Natural killer cell treated with Interleukin-12 subunit alpha and Interleukin-12 subunit beta and Interleukin-15 and Interleukin-18, amount 100 ng/mL, for 72 hours (primary cell): ENCODE results near the gene LRP1B. TPM values are rescaled to one million over a fixed set of nuclear protein-coding genes. Genes with fewer than 3 reads are reported as not detected.

Experiments used
- ATAC-seq, 2 donors: fragments of 150-1000 bp; cut with Tn5 transposase in 1 of 2; sonication (Bioruptor Pico), chemical (Tn5 transposase) in 1 of 2; 2 replicates each; pipeline ENCODE4 v1.10.0; 2021
- DNase-seq: peaks from one replicate; pipeline ENCODE4 v3.0.0; 2022; ENCODE audit warnings: low spot score
- H3K27ac Mint-ChIP-seq, 2 donors: 1 replicate in 1 of 2; 2 replicates in 1 of 2; pipeline ENCODE4 v1.8.0; 2022; ENCODE audit warnings: mixed read lengths in 2 of 2, mild to moderate bottlenecking in 1 of 2, moderate library complexity in 1 of 2
- H3K27me3 Mint-ChIP-seq, 2 donors: 1 replicate in 1 of 2; 2 replicates in 1 of 2; pipeline ENCODE4 v1.8.0; 2022; ENCODE audit warnings: mixed read lengths in 2 of 2
- H3K36me3 Mint-ChIP-seq: one replicate; pipeline ENCODE4 v1.8.0; 2022; ENCODE audit warnings: mixed read lengths
- H3K4me1 Mint-ChIP-seq, 2 donors: 1 replicate in 1 of 2; 2 replicates in 1 of 2; pipeline ENCODE4 v1.8.0; 2022; ENCODE audit warnings: low read depth in 2 of 2, mixed read lengths in 2 of 2, mild to moderate bottlenecking in 1 of 2
- H3K4me3 Mint-ChIP-seq: one replicate; pipeline ENCODE4 v1.8.0; 2022; ENCODE audit warnings: mixed read lengths
- H3K9me3 Mint-ChIP-seq: 2 replicates; pipeline ENCODE4 v1.8.0; 2022; ENCODE audit warnings: mixed read lengths
- total RNA-seq, 2 donors: library from RNA; stranded (reverse); gene quantifications; one replicate each; pipeline ENCODE4 v1.2.3, GENCODE V29; 2022

Gene LRP1B
- total RNA-seq, 2 donors from 2014 or later, result not detected

- no peak overlapping the region for H3K4me3 Mint-ChIP-seq
- H3K36me3 Mint-ChIP-seq, result peaks cover 4% of the 10 kb centered on the region
- peaks cover 3% of the 10 kb centered on the region for H3K9me3 Mint-ChIP-seq
Measured at GRCh38 chr2:140759426-140760156, 1371.2 kb downstream of the LRP1B start.

GRCh38 chr2:140747665-140748064 is 1383.2 kb downstream of the LRP1B start:
- no peak overlapping the region for H3K27ac Mint-ChIP-seq
- no peak for ATAC-seq
- DNase-seq, result no peak

More at GRCh38 chr2:140759426-140760156, 1371.2 kb downstream of the LRP1B start:
- no peak overlapping the region for H3K27ac Mint-ChIP-seq
- DNase-seq (no peak), ATAC-seq (no peak)
- no peaks in the 10 kb centered on the region for H3K4me1 Mint-ChIP-seq
- no peaks in the 10 kb centered on the region for H3K27me3 Mint-ChIP-seq

DNA sequence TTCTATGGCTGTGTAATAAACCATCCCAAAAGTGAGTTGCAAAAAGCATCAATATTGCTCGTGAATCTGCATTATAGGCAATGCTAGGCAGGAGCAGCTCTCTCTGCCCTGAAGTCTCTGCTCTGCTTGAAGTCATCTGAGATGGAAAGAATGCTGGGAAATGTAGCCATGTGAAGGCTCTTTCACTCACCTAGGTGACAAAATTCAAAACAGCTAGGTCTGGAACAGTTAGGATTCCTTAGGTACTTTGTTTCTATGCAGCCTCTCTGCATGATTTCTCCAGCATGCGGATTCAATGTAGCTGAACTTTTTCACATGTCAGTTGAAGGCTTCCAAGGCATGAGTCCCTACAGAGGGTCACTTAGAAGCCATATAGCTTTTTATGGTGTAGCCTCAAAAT is 1383.7 kb downstream of the LRP1B start:
- Mint-ChIP-seq H3K4me3 (no peak overlapping the region), H3K36me3 (no peaks in the 10 kb centered on the region), H3K27ac (no peak overlapping the region), H3K9me3 (peaks cover 7% of the 10 kb centered on the region), H3K27me3 (no peaks in the 10 kb centered on the region), H3K4me1 (no peaks in the 10 kb centered on the region)
- DNase-seq (no peak), ATAC-seq (no peak)

More at GRCh38 chr2:140747665-140748064, 1383.2 kb downstream of the LRP1B start:
- Mint-ChIP-seq H3K4me3 (no peak overlapping the region), H3K4me1 (no peaks in the 10 kb centered on the region), H3K36me3 (no peaks in the 10 kb centered on the region), H3K27me3 (no peaks in the 10 kb centered on the region), H3K9me3 (peaks cover 8% of the 10 kb centered on the region)

- DNase-seq (no peak), ATAC-seq (no peak)
- no peak overlapping the region for H3K4me3 Mint-ChIP-seq
- H3K27me3 Mint-ChIP-seq, result no peaks in the 10 kb centered on the region
- peaks cover 15% of the 10 kb centered on the region for H3K9me3 Mint-ChIP-seq
- H3K4me1 Mint-ChIP-seq, result no peaks in the 10 kb centered on the region
- no peak overlapping the region for H3K27ac Mint-ChIP-seq
- H3K36me3 Mint-ChIP-seq, result no peaks in the 10 kb centered on the region
Measured at GRCh38 chr2:140744379-140744778, 1386.4 kb downstream of the LRP1B start.

DNA sequence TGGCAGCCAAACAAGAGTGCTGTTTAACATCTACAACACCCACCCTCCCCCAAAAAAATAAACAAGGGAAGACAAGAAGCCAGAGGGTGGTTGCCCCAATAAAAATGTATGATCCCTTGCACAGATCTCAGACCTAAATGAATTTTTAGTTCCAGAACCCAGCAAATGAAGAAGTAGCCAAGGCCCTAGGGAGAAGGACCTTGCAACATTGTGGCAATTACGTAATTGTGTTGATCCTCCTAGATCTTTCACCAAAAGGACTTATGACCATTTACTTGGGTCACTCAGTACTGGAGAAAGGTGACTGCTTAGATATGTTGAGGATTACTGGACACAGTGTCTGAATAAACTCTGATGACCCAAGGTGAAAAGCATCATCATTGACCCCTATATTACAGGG is 1393.8 kb downstream of the LRP1B start:
- ATAC-seq (no peak), DNase-seq (no peak)
- Mint-ChIP-seq H3K4me1 (no peaks in the 10 kb centered on the region), H3K27ac (no peak overlapping the region), H3K4me3 (no peak overlapping the region), H3K9me3 (peaks cover 31% of the 10 kb centered on the region), H3K27me3 (no peaks in the 10 kb centered on the region), H3K36me3 (peaks cover 8% of the 10 kb centered on the region)

GRCh38 chr2:140734992-140735391 is 1395.8 kb downstream of the LRP1B start:
- H3K4me3 Mint-ChIP-seq, result no peak overlapping the region
- H3K27me3 Mint-ChIP-seq, result no peaks in the 10 kb centered on the region
- H3K27ac Mint-ChIP-seq, result no peak overlapping the region
- H3K36me3 Mint-ChIP-seq, result peaks cover 8% of the 10 kb centered on the region
- peaks cover 36% of the 10 kb centered on the region for H3K9me3 Mint-ChIP-seq
- DNase-seq (no peak), ATAC-seq (no peak)
- no peaks in the 10 kb centered on the region for H3K4me1 Mint-ChIP-seq

DNA sequence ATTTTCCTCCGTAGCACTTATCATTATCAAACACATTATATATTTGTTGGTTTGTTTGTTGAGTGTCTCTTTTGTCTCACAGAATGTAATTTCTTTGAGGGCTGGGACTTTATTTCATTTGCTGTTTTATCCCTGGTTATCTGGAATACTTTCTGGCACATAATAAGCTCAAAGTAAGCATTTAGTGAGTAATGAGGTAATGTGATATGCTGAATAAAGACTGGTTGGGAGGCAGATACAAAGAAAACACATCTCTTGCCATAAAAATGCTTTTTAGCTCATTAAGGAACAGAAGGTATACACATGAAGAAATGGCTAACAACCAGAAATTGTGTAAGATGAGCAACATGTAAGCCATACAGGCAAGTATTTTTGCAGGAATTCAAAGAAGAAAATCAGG is 1411.8 kb downstream of the LRP1B start:
- Mint-ChIP-seq H3K36me3 (peaks cover 5% of the 10 kb centered on the region), H3K27ac (no peak overlapping the region), H3K4me1 (no peaks in the 10 kb centered on the region), H3K4me3 (no peak overlapping the region), H3K27me3 (no peaks in the 10 kb centered on the region), H3K9me3 (peaks cover 4% of the 10 kb centered on the region)
- no peak for DNase-seq
- ATAC-seq, result no peak

- Mint-ChIP-seq H3K36me3 (peaks cover 5% of the 10 kb centered on the region), H3K27ac (no peak overlapping the region), H3K4me3 (no peak overlapping the region), H3K9me3 (peaks cover 7% of the 10 kb centered on the region), H3K27me3 (no peaks in the 10 kb centered on the region), H3K4me1 (no peaks in the 10 kb centered on the region)
- ATAC-seq (no peak), DNase-seq (no peak)
Measured at GRCh38 chr2:140717481-140717880, 1413.3 kb downstream of the LRP1B start.

DNA sequence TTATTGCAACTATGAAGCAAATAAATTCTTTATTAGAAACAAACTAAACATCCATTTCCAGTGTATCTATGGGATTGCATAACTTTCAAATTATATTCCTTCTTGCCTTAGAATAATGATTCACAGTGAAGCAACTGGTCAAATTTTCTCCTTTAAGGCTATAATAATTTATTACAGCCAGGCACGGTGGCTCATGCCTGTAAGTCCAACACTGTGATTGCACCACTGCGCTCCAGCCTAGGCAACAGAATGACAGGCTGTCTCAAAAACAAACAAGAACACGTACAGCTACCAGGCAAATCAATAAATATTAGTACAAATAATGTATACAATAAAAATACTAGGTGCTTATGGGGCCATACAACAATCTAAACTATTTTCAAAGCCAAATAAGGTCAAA is 1416.2 kb downstream of the LRP1B start:
- Mint-ChIP-seq H3K9me3 (peaks cover 7% of the 10 kb centered on the region), H3K4me3 (no peak overlapping the region), H3K27me3 (no peaks in the 10 kb centered on the region), H3K27ac (no peak overlapping the region), H3K36me3 (peaks cover 5% of the 10 kb centered on the region), H3K4me1 (no peaks in the 10 kb centered on the region)
- no peak for DNase-seq
- ATAC-seq, result no peak

- Mint-ChIP-seq H3K27ac (no peak overlapping the region), H3K27me3 (no peaks in the 10 kb centered on the region), H3K9me3 (peaks cover 7% of the 10 kb centered on the region), H3K4me3 (no peak overlapping the region), H3K36me3 (no peaks in the 10 kb centered on the region), H3K4me1 (no peaks in the 10 kb centered on the region)
- ATAC-seq (no peak), DNase-seq (no peak)
Measured at GRCh38 chr2:140711867-140712266, 1418.9 kb downstream of the LRP1B start.

- no peaks in the 10 kb centered on the region for H3K27me3 Mint-ChIP-seq
- no peak overlapping the region for H3K27ac Mint-ChIP-seq
Measured at GRCh38 chr2:140701726-140702125, 1429.1 kb downstream of the LRP1B start.

DNA sequence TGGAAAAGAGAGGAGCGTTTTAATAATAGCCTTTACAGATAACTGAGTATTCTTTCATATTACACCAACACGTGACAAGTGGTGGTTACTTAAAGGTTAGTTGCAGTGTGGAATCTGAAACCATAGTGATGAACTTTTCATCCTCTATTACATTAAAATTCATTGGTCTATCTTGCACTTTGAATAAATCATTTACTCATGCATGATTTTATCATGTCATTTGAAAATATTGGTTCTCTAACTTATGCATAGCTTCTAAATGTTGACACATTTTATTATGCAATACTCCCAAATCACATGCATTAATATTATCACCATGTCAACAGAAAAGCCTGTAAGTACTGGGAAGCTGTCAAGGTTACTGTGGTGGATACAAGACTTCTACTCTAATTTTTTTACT is 1432.2 kb downstream of the LRP1B start:
- no peaks in the 10 kb centered on the region for H3K4me1 Mint-ChIP-seq
- H3K9me3 Mint-ChIP-seq, result peaks cover 13% of the 10 kb centered on the region
- no peak for ATAC-seq
- no peaks in the 10 kb centered on the region for H3K27me3 Mint-ChIP-seq
- no peak overlapping the region for H3K4me3 Mint-ChIP-seq
- no peak for DNase-seq
- no peaks in the 10 kb centered on the region for H3K36me3 Mint-ChIP-seq
- H3K27ac Mint-ChIP-seq, result no peak overlapping the region

More at GRCh38 chr2:140701726-140702125, 1429.1 kb downstream of the LRP1B start:
- peaks cover 9% of the 10 kb centered on the region for H3K9me3 Mint-ChIP-seq
- H3K36me3 Mint-ChIP-seq, result no peaks in the 10 kb centered on the region
- DNase-seq (no peak), ATAC-seq (no peak)
- no peaks in the 10 kb centered on the region for H3K4me1 Mint-ChIP-seq
- H3K4me3 Mint-ChIP-seq, result no peak overlapping the region

DNA sequence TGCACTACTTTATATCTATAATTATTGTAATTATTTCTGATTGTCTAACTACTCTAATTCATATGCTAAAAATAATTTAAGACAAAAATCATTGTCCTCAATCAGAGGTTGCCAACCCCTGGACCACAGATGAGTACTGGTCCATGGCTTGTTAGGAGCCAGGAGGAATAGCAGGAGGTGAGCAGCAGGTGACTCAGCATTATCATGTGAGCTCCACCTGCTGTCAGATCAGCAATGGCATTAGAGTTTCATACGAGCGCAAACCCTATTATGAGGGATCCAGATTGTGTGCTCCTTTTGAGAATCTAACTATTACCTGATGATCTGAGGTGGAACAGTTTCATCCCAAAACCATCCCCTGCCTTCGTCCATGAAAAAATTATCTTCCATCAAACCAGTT is 1434.4 kb downstream of the LRP1B start:
- H3K27ac Mint-ChIP-seq, result no peak overlapping the region
- H3K27me3 Mint-ChIP-seq, result no peaks in the 10 kb centered on the region
- H3K4me3 Mint-ChIP-seq, result no peak overlapping the region
- no peaks in the 10 kb centered on the region for H3K36me3 Mint-ChIP-seq
- H3K9me3 Mint-ChIP-seq, result peaks cover 8% of the 10 kb centered on the region
- DNase-seq (no peak), ATAC-seq (no peak)
- no peaks in the 10 kb centered on the region for H3K4me1 Mint-ChIP-seq

DNA sequence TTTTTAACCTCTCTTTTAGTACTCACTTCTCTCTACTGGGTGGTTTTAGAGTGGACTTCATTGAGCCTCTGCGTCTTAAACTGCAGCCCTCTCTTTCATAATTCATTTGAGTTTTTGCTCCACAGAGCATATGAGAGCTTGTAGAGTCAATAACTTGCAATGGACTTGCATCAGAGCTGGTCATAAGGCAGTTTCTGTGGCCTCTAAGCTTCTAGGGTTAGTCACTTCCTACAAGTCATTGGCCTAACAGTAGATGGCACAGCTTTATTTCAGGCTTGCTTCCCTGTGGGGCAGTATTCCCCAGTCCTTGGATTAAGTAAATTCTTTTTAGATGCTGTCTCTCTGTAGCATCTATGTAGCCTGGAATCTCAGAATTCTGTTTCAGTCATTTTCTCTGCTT is 1435.7 kb downstream of the LRP1B start:
- H3K27me3 Mint-ChIP-seq, result no peaks in the 10 kb centered on the region
- ATAC-seq, result no peak
- H3K4me1 Mint-ChIP-seq, result no peaks in the 10 kb centered on the region
- peaks cover 10% of the 10 kb centered on the region for H3K9me3 Mint-ChIP-seq
- H3K4me3 Mint-ChIP-seq, result no peak overlapping the region
- no peak overlapping the region for H3K27ac Mint-ChIP-seq
- DNase-seq, result no peak
- H3K36me3 Mint-ChIP-seq, result peaks cover 4% of the 10 kb centered on the region

- no peak overlapping the region for H3K4me3 Mint-ChIP-seq
- ATAC-seq (no peak), DNase-seq (no peak)
- no peak overlapping the region for H3K27ac Mint-ChIP-seq
- H3K27me3 Mint-ChIP-seq, result no peaks in the 10 kb centered on the region
- peaks cover 22% of the 10 kb centered on the region for H3K9me3 Mint-ChIP-seq
- peaks cover 4% of the 10 kb centered on the region for H3K36me3 Mint-ChIP-seq
- no peaks in the 10 kb centered on the region for H3K4me1 Mint-ChIP-seq
Measured at GRCh38 chr2:140687825-140688224, 1443.0 kb downstream of the LRP1B start.
